K562 (cell line): Measurements from ENCODE around the gene KLRD1. TPM values are rescaled to one million over a fixed set of nuclear protein-coding genes. Genes with fewer than 3 reads are reported as not detected.

ENCODE experiments used
- ATAC-seq: fragments of 200-7000 bp; cut with Tn5 transposase; 3 replicates; pipeline ENCODE4 v1.9.1; 2020; ENCODE audit warnings: moderate library complexity
- BruUV-seq: library from RNA; stranded (reverse); fragments of 400-500 nt; replicated peaks from 2 replicates; lab custom pipeline; 2021; lab: Mats Ljungman, UMichigan
- CTCF ChIA-PET: fragments of 300-600 bp; formaldehyde crosslinking; extraction: SDS; loops from one replicate; lab custom pipeline; 2021; ENCODE audit warnings: low intra/inter-chr PET ratio; lab: Yijun Ruan, JAX
- POLR2A ChIA-PET: fragments of 300-600, 350-650 bp; sonication (Branson Sonifier 250); formaldehyde crosslinking; extraction: SDS; loops from one replicate; lab custom pipeline; 2021; ENCODE audit warnings: antibody characterized with exemption, inconsistent platforms; lab: Yijun Ruan, JAX
- DNase-seq, 4 experiments: peaks; one replicate each; pipeline versions ENCODE4 v3.0.0 to v3.0.0-alpha.2; 2011 to 2018; ENCODE audit warnings: low spot score in 3 of 4, mixed read lengths in 3 of 4; ENCODE audit errors: extremely low read depth in 1 of 4
- FAIRE-seq: peaks from 2 replicates; lab custom pipeline; 2011; peaks lifted over from hg19 to GRCh38; lab: Jason Lieb, UNC
- H2AFZ ChIP-seq: 2 replicates; pipeline ENCODE4 v1.6.0; 2011; ENCODE audit warnings: low read depth, low read length, control low read depth, inconsistent platforms
- H3K27ac ChIP-seq: fragments of 200-600 bp; 3 replicates; pipeline ENCODE4 v1.8.0; 2011; ENCODE audit warnings: low read depth, mild to moderate bottlenecking, control low read depth, inconsistent platforms, low read length, moderate library complexity, mixed read lengths; ENCODE audit errors: extremely low read depth
- H3K27me3 ChIP-seq, 2 experiments: fragments of 300-600 bp in 1 of 2; 2 replicates in 1 of 2; 3 replicates in 1 of 2; pipeline versions ENCODE4 v1.6.0 to v1.8.0; 2011; ENCODE audit warnings: inconsistent platforms in 2 of 2, low read length in 2 of 2, mild to moderate bottlenecking in 1 of 2, mixed read lengths in 1 of 2, moderate library complexity in 1 of 2; ENCODE audit not compliant: control insufficient read depth in 2 of 2, insufficient read depth in 2 of 2
- H3K36me3 ChIP-seq: fragments of 300-600 bp; 3 replicates; pipeline ENCODE4 v1.8.0; 2011; ENCODE audit warnings: mild to moderate bottlenecking, low read length, inconsistent platforms; ENCODE audit not compliant: control insufficient read depth, insufficient read depth
- H3K4me1 ChIP-seq, 2 experiments: fragments of 200-600 bp in 1 of 2; replicated peaks in 1 of 2; 2 replicates in 1 of 2; 3 replicates in 1 of 2; pipeline versions ENCODE4 v1.5.1 to v1.8.0; 2011; ENCODE audit warnings: inconsistent platforms in 2 of 2, low read length in 2 of 2, mild to moderate bottlenecking in 1 of 2, mixed read lengths in 1 of 2, moderate library complexity in 1 of 2; ENCODE audit not compliant: control insufficient read depth in 2 of 2, insufficient read depth in 2 of 2
- H3K4me2 ChIP-seq: 2 replicates; pipeline ENCODE4 v1.6.1; 2011; ENCODE audit warnings: low read length, control low read depth, inconsistent platforms, mixed read lengths; ENCODE audit not compliant: insufficient read depth
- H3K4me3 ChIP-seq: fragments of 200-600 bp; sonication (generic), shearing (Covaris generic); 2 replicates; pipeline ENCODE4 v1.5.1; 2016; ENCODE audit warnings: control low read depth, inconsistent platforms
- H3K79me2 ChIP-seq: fragments of 200-600 bp; 3 replicates; pipeline ENCODE4 v1.8.0; 2011; ENCODE audit warnings: low read length, inconsistent platforms; ENCODE audit not compliant: control insufficient read depth, insufficient read depth
- H3K9ac ChIP-seq, 2 experiments: 2 replicates each; pipeline versions ENCODE4 v1.6.0 to v1.6.1; 2011; ENCODE audit warnings: low read depth in 2 of 2, low read length in 2 of 2, control low read depth in 1 of 2, inconsistent platforms in 1 of 2, mild to moderate bottlenecking in 1 of 2, mixed read lengths in 1 of 2; ENCODE audit not compliant: insufficient read depth in 1 of 2
- H3K9me1 ChIP-seq: one replicate; pipeline ENCODE4 v1.6.0; 2011; ENCODE audit warnings: inconsistent platforms, mild to moderate bottlenecking, low read length, moderate library complexity; ENCODE audit not compliant: control insufficient read depth, insufficient read depth
- H3K9me3 ChIP-seq: replicated peaks from 2 replicates; pipeline ENCODE4 v1.5.1; 2011; ENCODE audit warnings: low read depth, low read length, inconsistent platforms; ENCODE audit not compliant: control insufficient read depth, insufficient read depth
- H4K20me1 ChIP-seq: replicated peaks from 2 replicates; pipeline ENCODE4 v1.6.1; 2011; ENCODE audit warnings: low read length, inconsistent platforms, mixed read lengths; ENCODE audit not compliant: control insufficient read depth, insufficient read depth
- BCL6 ChIP-seq: fragments of 250-450 bp; sonication (Bioruptor Pico); IDR thresholded peaks from 2 replicates; pipeline ENCODE4 v1.4.0; 2020
- CBFB ChIP-seq: sonication (generic); formaldehyde crosslinking; IDR thresholded peaks from 2 replicates; pipeline ENCODE4 v1.4.0; 2020; ENCODE audit warnings: mild to moderate bottlenecking, missing genetic modification reagents
- CREB3L1 ChIP-seq: fragments of 450-650 bp; IDR thresholded peaks from 2 replicates; pipeline ENCODE4 v1.6.1; 2014; ENCODE audit warnings: low read depth, mild to moderate bottlenecking, moderate library complexity, borderline replicate concordance
- E4F1 ChIP-seq: fragments of 250-450 bp; sonication (Bioruptor Pico); IDR thresholded peaks from 2 replicates; pipeline ENCODE4 v1.5.0; 2021; ENCODE audit warnings: mild to moderate bottlenecking, borderline replicate concordance
- ELF1 ChIP-seq: fragments of 200-800 bp; sonication (Bioruptor generic); IDR thresholded peaks from 2 replicates; pipeline ENCODE4 v1.6.1; 2016; ENCODE audit warnings: missing genetic modification characterization, missing compliant biosample characterization
- EP400 ChIP-seq: fragments of 450-650 bp; IDR thresholded peaks from 2 replicates; pipeline ENCODE4 v1.6.1; 2017; ENCODE audit warnings: antibody characterized with exemption, mild to moderate bottlenecking, moderate library complexity
- HDGF ChIP-seq: fragments of 450-650 bp; IDR thresholded peaks from 2 replicates; pipeline ENCODE4 v1.6.1; 2016
- HEY1 ChIP-seq: fragments of 250-450 bp; sonication (Bioruptor Pico); IDR thresholded peaks from 2 replicates; pipeline ENCODE4 v1.5.0; 2020; ENCODE audit warnings: mild to moderate bottlenecking, moderate library complexity, borderline replicate concordance
- IFI16 ChIP-seq: fragments of 250-450 bp; sonication (Bioruptor Pico); IDR thresholded peaks from 2 replicates; pipeline ENCODE4 v2.1.2; 2022; ENCODE audit warnings: mild to moderate bottlenecking, inconsistent platforms
- KDM5B ChIP-seq: fragments of 200-600 bp; sonication (generic); IDR thresholded peaks from 2 replicates; pipeline ENCODE4 v1.6.1; 2012; ENCODE audit warnings: low read depth, mild to moderate bottlenecking, moderate library complexity, low read length, control low read depth, inconsistent platforms; ENCODE audit not compliant: insufficient replicate concordance
- MTA3 ChIP-seq: fragments of 450-650 bp; formaldehyde crosslinking; IDR thresholded peaks from 2 replicates; pipeline ENCODE4 v1.6.1; 2017; ENCODE audit warnings: mild to moderate bottlenecking, borderline replicate concordance
- NFIX ChIP-seq: fragments of 250-450 bp; sonication (Bioruptor Pico); IDR thresholded peaks from 2 replicates; pipeline ENCODE4 v1.4.0; 2020; ENCODE audit warnings: low read depth, mild to moderate bottlenecking, moderate library complexity
- SAFB2 ChIP-seq: fragments of 200-400 bp; formaldehyde crosslinking; IDR thresholded peaks from 2 replicates; pipeline ENCODE4 v1.6.1; 2018; ENCODE audit warnings: borderline replicate concordance, low read length, low read depth, moderate library complexity; ENCODE audit not compliant: severe bottlenecking
- SRF ChIP-seq, 2 experiments: fragments of 250-450, 450-650 bp in 1 of 2; sonication (Bioruptor Pico) in 1 of 2; sonication (generic) in 1 of 2; formaldehyde crosslinking; IDR thresholded peaks; 2 replicates each; pipeline versions ENCODE4 v1.5.0 to v1.5.1; 2020 to 2022; ENCODE audit warnings: mild to moderate bottlenecking in 1 of 2, missing genetic modification reagents in 1 of 2
- ZC3H8 ChIP-seq: fragments of 450-650 bp; IDR thresholded peaks from 2 replicates; pipeline ENCODE4 v1.6.1; 2017
- WGBS: fragments of 100-300 bp; shearing (Covaris generic); methylation state at CpG from one replicate; pipeline ENCODE4 v1.1.6; 2016; ENCODE audit warnings: low coverage, mixed read lengths; ENCODE audit not compliant: insufficient coverage; ENCODE audit errors: missing lambda C conversion rate; 5-methylcytosine and 5-hydroxymethylcytosine counted together
- in situ Hi-C: fragments of 300-500 bp; cut with MboI; formaldehyde crosslinking; loops from 4 replicates; pipeline ENCODE4 v1.15.0; 2018; ENCODE audit warnings: inconsistent platforms, mixed read lengths
- intact Hi-C: fragments of 100-400 bp; cut with micrococcal nuclease; formaldehyde crosslinking; loops from 2 replicates; pipeline ENCODE4 v1.14.2; 2022
- polyA plus RNA-seq, 8 experiments: library from polyadenylated mRNA; depleted of rRNA in 4 of 8; stranded (reverse) in 5 of 8; unstranded in 3 of 8; fragments of >200 nt; fragmentation: Nextera tagmentation in 2 of 8; fragmentation: Illumina TruSeq in 1 of 8; extraction: Ambion mirVana in 2 of 8; extraction: Trizol in 1 of 8; gene quantifications; 2 replicates each; pipeline versions ENCODE4 v1.2.1 to v1.2.3, GENCODE V29; 2011 to 2014; ENCODE audit warnings: inconsistent platforms in 1 of 8, missing spikeins in 1 of 8
- total RNA-seq, 7 experiments: library from RNA; depleted of rRNA in 6 of 7; stranded (reverse); fragments of >200 nt in 6 of 7; fragmentation: Illumina TruSeq in 2 of 7; extraction: Trizol in 2 of 7; gene quantifications; 2 replicates each; pipeline versions ENCODE4 v1.2.1 to v1.2.3, GENCODE V29; 2011 to 2021; ENCODE audit warnings: low replicate concordance in 1 of 7

The KLRD1 gene
- total and polyA plus RNA-seq, 9 of the 15 experiments (the other 6 are each of a cell fraction or from before 2014, with no cell fraction given) = not detected

GRCh38 chr12:10363914-10364814 is 56.5 kb downstream of the KLRD1 start:
- intact Hi-C loops = no loop called here
- Histone ChIP-seq H3K4me3 (peak overlapping the region; percentile 65), H3K9ac (peak overlapping the region; percentile 91 to 92), H3K4me1 (peaks cover 2 to 18% of the 10 kb centered on the region in 2 experiments; a peak in 4 of 5 replicates), H3K79me2 (peaks cover 31% of the 10 kb centered on the region), H3K4me2 (peak overlapping the region; percentile 97), H3K27me3 (no peaks in the 10 kb centered on the region), H4K20me1 (no peaks in the 10 kb centered on the region), H3K27ac (peak overlapping the region; percentile 99), H3K36me3 (no peaks in the 10 kb centered on the region; the same call in 2 of the 3 replicates), H3K9me3 (peaks cover 6% of the 10 kb centered on the region), H3K9me1 (no peaks in the 10 kb centered on the region), H2AFZ (peak overlapping the region; percentile 91)
- DNase-seq (peak; percentile 19 to 70 (median 38)), ATAC-seq (peak; percentile 76), FAIRE-seq (peak; percentile 73)
- in situ Hi-C loops = no loop called here
- under 1% methylated on average over 18 of the region's 19 CpGs for WGBS
- TSS peak; percentile 69 for BruUV-seq
- CTCF ChIA-PET = no interaction called here
- POLR2A ChIA-PET = interaction anchor here (0.6 kb wide), 1 partner anchor 776 kb away, joined by 4 read pairs; no protein-coding TSS in a partner anchor
- TF ChIP-seq IFI16 (no peak), SAFB2 (no peak), HEY1 (no peak), SRF (CRISPR knock-in tag; IDR thresholded peaks at IDR 0.05) (no peak), E4F1 (CRISPR knock-in tag) (no peak), KDM5B (peak; percentile 47), ZC3H8 (no peak), BCL6 (CRISPR knock-in tag) (no peak), CREB3L1 (0 out of 2 replicates have a peak, but pooled peaks have one; percentile 6), MTA3 (no peak), HDGF (0 out of 2 replicates have a peak, but pooled peaks have one; percentile 55), NFIX (no peak), EP400 (no peak), ELF1 (no peak), CBFB (CRISPR knock-in tag) (no peak)
